SK-N-SH treated with all-trans-retinoic acid at 6 μM for 48 hours (cell line): Measurements from ENCODE around the gene TMEM59L.

Experiments
- ATAC-seq: fragments of 200-7000 bp; cut with Tn5 transposase; 3 replicates; pipeline ENCODE4 v1.9.1; 2020; ENCODE audit warnings: mild to moderate bottlenecking, moderate library complexity
- CSDC2 ChIP-seq: fragments of 250-450 bp; sonication (Bioruptor Pico); IDR thresholded peaks from 2 replicates; pipeline ENCODE4 v1.5.0; 2020; ENCODE audit warnings: mild to moderate bottlenecking, moderate library complexity
- OSR1 ChIP-seq: fragments of 250-450 bp; sonication (Bioruptor Pico); IDR thresholded peaks from 2 replicates; pipeline ENCODE4 v1.8.0; 2022; ENCODE audit warnings: moderate library complexity, mild to moderate bottlenecking, inconsistent platforms
- RARB ChIP-seq: fragments of 250-450 bp; sonication (Bioruptor Pico); IDR thresholded peaks from 2 replicates; pipeline ENCODE4 v1.8.0; 2021; ENCODE audit warnings: mild to moderate bottlenecking, moderate library complexity
- ZNF70 ChIP-seq: fragments of 450-650 bp; formaldehyde crosslinking; IDR thresholded peaks from 2 replicates; pipeline ENCODE4 v1.5.0; 2020; ENCODE audit warnings: mild to moderate bottlenecking, moderate library complexity
- TF ChIP-seq, protein P1 (sequence below): fragments of 250-450 bp; sonication (Bioruptor Pico); IDR thresholded peaks from 2 replicates; pipeline ENCODE4 v1.5.0; 2020; ENCODE audit warnings: mild to moderate bottlenecking, moderate library complexity

Gene TMEM59L

DNA sequence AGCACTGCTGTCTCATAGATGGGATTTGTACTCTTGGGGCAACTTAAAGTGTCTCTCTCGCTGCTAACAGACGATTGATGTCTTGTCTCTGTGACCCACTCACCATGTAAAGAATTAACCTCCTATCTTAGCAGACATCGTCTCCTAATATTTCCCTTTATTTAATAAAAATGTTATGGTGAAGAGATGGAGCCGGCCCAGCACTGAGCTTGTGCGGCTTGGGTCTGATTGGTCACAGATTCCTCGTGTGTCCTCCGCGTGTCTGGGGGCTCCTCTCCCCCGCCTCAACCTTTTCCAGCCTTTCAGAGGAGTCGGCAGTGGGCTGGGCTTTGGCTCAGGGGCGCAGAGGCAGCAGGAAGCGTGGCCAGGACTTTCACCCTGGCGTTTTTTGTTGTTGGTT lies 57.6 kb downstream of the TMEM59L start:
- no peak for ATAC-seq
- TF ChIP-seq, protein P1, sequence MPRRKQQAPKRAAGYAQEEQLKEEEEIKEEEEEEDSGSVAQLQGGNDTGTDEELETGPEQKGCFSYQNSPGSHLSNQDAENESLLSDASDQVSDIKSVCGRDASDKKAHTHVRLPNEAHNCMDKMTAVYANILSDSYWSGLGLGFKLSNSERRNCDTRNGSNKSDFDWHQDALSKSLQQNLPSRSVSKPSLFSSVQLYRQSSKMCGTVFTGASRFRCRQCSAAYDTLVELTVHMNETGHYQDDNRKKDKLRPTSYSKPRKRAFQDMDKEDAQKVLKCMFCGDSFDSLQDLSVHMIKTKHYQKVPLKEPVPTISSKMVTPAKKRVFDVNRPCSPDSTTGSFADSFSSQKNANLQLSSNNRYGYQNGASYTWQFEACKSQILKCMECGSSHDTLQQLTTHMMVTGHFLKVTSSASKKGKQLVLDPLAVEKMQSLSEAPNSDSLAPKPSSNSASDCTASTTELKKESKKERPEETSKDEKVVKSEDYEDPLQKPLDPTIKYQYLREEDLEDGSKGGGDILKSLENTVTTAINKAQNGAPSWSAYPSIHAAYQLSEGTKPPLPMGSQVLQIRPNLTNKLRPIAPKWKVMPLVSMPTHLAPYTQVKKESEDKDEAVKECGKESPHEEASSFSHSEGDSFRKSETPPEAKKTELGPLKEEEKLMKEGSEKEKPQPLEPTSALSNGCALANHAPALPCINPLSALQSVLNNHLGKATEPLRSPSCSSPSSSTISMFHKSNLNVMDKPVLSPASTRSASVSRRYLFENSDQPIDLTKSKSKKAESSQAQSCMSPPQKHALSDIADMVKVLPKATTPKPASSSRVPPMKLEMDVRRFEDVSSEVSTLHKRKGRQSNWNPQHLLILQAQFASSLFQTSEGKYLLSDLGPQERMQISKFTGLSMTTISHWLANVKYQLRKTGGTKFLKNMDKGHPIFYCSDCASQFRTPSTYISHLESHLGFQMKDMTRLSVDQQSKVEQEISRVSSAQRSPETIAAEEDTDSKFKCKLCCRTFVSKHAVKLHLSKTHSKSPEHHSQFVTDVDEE, result no peak
- peak; percentile 78 for TF ChIP-seq ZNF70 (CRISPR knock-in tag)
- TF ChIP-seq OSR1, result no peak
- TF ChIP-seq CSDC2 (CRISPR knock-in tag), result no peak
- no peak for TF ChIP-seq RARB
